Mesodermal cell (in vitro differentiated cells): Measurements from ENCODE around the gene TMEM11.

Experiments used
- H3K27ac ChIP-seq: 2 replicates; pipeline ENCODE4 v1.7.0; 2013; ENCODE audit warnings: mild to moderate bottlenecking, low read depth, low read length, moderate library complexity; ENCODE audit not compliant: severe bottlenecking
- H3K36me3 ChIP-seq: 2 replicates; pipeline ENCODE4 v1.7.1; 2013; ENCODE audit warnings: mild to moderate bottlenecking, low read length, moderate library complexity; ENCODE audit not compliant: control insufficient read depth, insufficient read depth
- H3K4me1 ChIP-seq: one replicate; pipeline ENCODE4 v1.7.1; 2013; ENCODE audit warnings: mild to moderate bottlenecking, low read length; ENCODE audit not compliant: insufficient read depth, control insufficient read depth, poor library complexity, severe bottlenecking
- H3K4me3 ChIP-seq: 2 replicates; pipeline ENCODE4 v1.7.0; 2013; ENCODE audit warnings: low read length, control low read depth, mild to moderate bottlenecking; ENCODE audit not compliant: insufficient read depth, poor library complexity, severe bottlenecking; ENCODE audit errors: extremely low read depth
- H3K9me3 ChIP-seq: 2 replicates; pipeline ENCODE4 v1.7.1; 2013; ENCODE audit warnings: mild to moderate bottlenecking, low read length, moderate library complexity; ENCODE audit not compliant: control insufficient read depth
- WGBS, 2 experiments: methylation state at CpG; one replicate each; pipeline ENCODE4 v1.1.5; 2013; ENCODE audit warnings: missing lambda C conversion rate in 2 of 2; ENCODE audit not compliant: insufficient coverage in 2 of 2; 5-methylcytosine and 5-hydroxymethylcytosine counted together

TMEM11 gene

GRCh38 chr17:21249920-21250703 is 36.2 kb upstream of the TMEM11 start:
- WGBS, 2 experiments = 76 to 78% methylated on average over 5 of the region's 7 CpGs
- Histone ChIP-seq H3K4me3 (no peak overlapping the region), H3K4me1 (peaks cover 10% of the 10 kb centered on the region), H3K9me3 (no peaks in the 10 kb centered on the region), H3K27ac (no peak overlapping the region), H3K36me3 (no peaks in the 10 kb centered on the region)

DNA sequence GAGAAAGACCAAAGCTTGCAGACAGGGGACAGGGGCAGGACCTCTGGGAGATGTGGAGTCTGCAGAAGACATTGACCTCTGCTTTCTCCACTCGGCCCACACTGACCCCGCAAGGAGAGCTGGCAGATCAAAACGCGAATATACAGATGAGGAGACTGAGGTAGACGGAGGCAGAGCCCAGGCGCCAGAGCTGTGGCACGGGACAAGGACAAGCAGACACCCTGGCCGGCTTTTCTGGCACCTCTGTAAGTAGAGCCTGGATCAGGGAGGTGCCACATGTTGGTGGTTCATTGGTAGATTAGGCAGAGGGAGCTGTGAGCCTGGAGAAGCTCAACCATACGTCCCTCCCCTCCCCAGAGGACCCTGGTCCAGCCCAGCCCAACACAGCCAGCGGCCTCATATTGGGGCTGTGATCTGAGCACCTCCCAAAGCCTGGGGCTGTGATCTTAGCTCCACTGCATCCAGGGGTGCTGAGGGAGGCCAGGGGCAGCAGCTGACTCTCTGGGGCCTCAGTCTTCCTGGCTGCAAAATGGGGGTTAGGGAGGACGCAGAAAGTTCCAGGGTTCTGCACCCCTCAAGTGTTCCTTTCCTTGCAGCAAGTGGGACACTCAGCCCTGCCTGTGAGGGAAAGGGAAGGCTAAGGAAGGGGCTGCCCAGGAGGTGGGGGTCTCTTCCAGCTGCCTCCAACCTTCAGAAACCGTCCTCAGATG is 35.3 kb upstream of the TMEM11 start:
- Histone ChIP-seq H3K9me3 (no peaks in the 10 kb centered on the region), H3K4me3 (no peak overlapping the region), H3K36me3 (no peaks in the 10 kb centered on the region), H3K27ac (no peak overlapping the region), H3K4me1 (peaks cover 10% of the 10 kb centered on the region)
- 92% methylated on average over 9 to 10 of the region's 12 CpGs for WGBS, 2 experiments

DNA sequence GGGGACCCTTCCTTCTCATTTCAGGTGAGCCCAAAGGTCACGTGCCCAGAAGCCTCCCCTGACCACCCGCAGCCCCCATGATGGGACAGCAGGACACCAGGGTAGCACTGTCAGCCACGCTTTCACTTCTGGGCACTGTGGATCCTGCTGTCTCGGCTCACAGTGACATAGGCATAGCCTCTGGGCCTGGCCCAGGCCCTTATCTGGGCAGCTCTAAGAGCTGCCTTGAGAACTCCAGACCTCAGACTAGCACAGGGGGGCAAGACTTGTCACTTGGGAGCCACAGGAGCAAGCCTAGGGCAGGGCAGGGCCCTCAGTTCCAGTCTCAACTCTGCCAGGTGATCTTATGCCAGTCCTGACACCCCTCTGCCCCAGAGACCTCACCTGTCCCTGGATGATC is 34.5 kb upstream of the TMEM11 start:
- Histone ChIP-seq H3K27ac (no peak overlapping the region), H3K4me1 (peaks cover 10% of the 10 kb centered on the region), H3K36me3 (no peaks in the 10 kb centered on the region), H3K4me3 (no peak overlapping the region), H3K9me3 (no peaks in the 10 kb centered on the region)
- 97 to 100% methylated on average over 4 of the region's 4 CpGs for WGBS, 2 experiments

DNA sequence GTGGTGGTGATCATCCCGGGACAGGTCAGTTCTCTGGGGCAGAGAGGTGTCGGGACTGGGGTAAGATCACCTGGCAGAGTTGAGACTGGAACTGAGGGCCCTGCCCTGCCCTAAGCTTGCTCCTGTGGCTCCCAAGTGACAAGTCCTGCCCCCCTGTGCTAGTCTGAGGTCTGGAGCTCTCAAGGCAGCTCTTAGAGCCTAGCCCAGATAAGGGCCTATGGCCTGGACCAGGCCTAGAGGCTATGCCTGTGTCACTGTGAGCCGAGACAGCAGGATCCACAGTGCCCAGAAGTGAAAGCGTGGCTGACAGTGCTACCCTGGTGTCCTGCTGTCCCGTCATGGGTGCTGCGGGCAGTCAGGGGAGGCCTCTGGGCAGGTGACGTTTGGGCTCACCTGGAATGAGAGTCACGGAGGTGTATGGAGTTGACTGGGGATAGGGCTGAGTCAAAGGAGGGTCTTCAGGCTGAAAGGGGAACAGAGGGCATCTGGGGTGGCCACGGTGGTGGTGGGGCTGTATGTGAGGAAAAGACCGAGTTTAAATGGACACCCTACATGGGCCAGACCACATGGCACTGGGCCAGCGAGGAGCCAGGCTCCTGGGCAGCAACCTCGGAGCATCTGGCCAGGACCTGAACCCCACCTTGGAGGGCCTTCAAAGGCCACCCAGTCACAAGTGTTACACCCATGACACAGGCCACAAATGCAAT is 33.7 kb upstream of the TMEM11 start:
- 90 to 93% methylated on average over 11 of the region's 12 CpGs for WGBS, 2 experiments
- Histone ChIP-seq H3K4me1 (peaks cover 10% of the 10 kb centered on the region), H3K36me3 (no peaks in the 10 kb centered on the region), H3K4me3 (no peak overlapping the region), H3K9me3 (no peaks in the 10 kb centered on the region), H3K27ac (no peak overlapping the region)

DNA sequence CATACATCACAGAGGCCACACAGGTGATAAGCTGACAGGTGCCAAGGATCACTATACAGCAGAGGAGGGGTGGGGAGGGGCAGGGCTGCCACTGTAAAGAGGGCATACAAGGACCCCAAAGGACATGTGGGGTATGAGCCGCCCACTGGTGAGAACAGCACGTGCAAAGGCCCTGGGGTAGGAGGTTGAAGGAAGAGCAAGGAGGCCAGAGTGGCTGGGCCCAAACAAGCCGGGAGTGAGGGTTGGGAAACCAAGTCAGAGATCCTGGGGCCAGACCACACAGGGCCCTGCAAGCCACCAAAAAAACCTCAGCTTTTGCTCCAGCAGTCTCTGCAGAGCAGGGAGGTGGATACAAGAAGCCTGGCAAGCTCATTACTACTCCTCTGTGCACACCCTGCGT is 32.7 kb upstream of the TMEM11 start:
- 93 to 100% methylated on average over 4 of the region's 4 CpGs for WGBS, 2 experiments

GRCh38 chr17:21245639-21246084 is 31.7 kb upstream of the TMEM11 start:
- peaks cover 4% of the 10 kb centered on the region for H3K4me1 ChIP-seq
- H3K9me3 ChIP-seq = no peaks in the 10 kb centered on the region
- H3K4me3 ChIP-seq = no peak overlapping the region
- no peaks in the 10 kb centered on the region for H3K36me3 ChIP-seq
- 80 to 81% methylated on average over 8 to 9 of the region's 9 CpGs for WGBS, 2 experiments
- no peak overlapping the region for H3K27ac ChIP-seq

More for the DNA sequence above, 32.7 kb upstream of the TMEM11 start:
- Histone ChIP-seq H3K4me1 (peaks cover 7% of the 10 kb centered on the region), H3K9me3 (no peaks in the 10 kb centered on the region), H3K27ac (no peak overlapping the region), H3K36me3 (no peaks in the 10 kb centered on the region), H3K4me3 (no peak overlapping the region)

GRCh38 chr17:21243516-21244303 is 29.7 kb upstream of the TMEM11 start:
- Histone ChIP-seq H3K4me3 (no peak overlapping the region), H3K4me1 (peaks cover 14% of the 10 kb centered on the region), H3K9me3 (no peaks in the 10 kb centered on the region), H3K36me3 (no peaks in the 10 kb centered on the region), H3K27ac (no peak overlapping the region)
- 93 to 95% methylated on average over 18 to 19 of the region's 23 CpGs for WGBS, 2 experiments

DNA sequence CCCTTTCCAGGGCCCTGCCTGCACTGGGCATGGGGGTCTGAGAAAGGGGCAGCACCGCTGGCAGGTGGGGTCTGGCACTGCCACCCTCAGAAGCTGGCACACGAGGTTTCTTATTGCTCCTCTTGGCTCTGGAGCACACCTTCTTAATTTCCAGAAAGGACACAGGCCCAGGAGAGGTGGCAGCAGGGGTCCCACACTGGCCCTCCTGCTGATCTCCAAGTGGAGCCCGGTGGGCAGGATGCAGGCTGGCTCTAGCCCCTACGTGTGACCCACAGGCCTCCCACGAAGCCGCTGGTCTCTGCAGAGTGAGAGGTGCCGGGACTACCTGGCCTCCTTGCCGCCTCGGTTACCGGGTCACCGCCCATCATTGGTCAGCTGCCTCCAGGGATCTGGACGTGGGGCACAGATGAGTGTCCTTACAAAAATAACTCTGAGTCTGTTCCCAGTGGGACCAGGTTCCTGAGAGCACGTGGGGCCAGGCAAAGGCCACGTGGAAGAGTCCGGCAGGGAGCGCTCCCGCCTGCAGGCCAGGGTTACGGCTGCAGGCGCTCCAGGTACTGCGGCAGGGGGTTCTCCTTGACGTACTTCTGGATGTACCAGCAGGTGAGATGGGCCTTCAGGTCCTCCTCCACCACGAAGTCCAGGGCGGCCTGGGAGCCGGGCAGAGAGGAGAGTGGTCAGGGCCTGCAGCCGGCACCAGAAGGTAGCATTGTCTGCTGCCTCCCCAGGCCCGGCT is 29.0 kb upstream of the TMEM11 start:
- H3K4me1 ChIP-seq = peaks cover 14% of the 10 kb centered on the region
- 89 to 90% methylated on average over 24 to 26 of the region's 26 CpGs for WGBS, 2 experiments
- H3K36me3 ChIP-seq = no peaks in the 10 kb centered on the region
- H3K27ac ChIP-seq = no peak overlapping the region
- no peak overlapping the region for H3K4me3 ChIP-seq
- H3K9me3 ChIP-seq = no peaks in the 10 kb centered on the region

DNA sequence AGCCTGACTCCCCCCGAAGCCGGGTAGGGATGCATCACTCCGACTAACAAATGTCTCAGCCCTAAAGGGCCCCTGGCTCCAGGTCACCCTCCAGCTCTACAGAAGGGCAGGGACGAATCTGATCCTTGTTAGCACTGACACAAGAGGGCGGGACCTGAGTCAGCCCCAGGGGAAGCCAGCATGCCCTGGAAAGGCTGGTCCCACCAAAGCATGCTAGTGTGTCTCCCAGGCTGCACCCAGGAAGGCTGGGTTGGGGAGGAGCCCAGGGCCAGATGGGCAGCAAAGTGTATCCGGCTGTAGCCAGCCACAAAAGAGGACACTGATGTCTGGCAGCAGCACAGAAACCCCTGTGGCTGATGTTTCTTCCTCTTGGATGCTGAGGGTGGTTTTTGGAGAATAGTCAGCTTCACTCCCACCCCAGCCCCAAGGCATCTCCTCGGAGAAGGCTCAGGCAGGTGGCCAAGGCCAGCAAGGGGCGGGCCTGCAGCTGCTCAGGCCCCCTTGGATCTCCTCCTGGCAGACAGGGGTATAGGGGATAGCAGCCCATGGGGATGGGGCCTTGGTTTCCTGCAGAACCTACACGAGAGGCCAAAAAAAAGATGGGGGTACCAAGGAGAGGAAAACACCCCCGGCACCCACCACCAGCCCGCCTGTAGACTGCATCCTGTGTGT is 28.2 kb upstream of the TMEM11 start:
- 87 to 89% methylated on average over 7 to 8 of the region's 11 CpGs for whole genome bisulfite sequencing, 2 experiments
- no peak overlapping the region for H3K27ac ChIP-seq
- H3K4me1 ChIP-seq = peaks cover 14% of the 10 kb centered on the region
- H3K9me3 ChIP-seq = no peaks in the 10 kb centered on the region
- no peak overlapping the region for H3K4me3 ChIP-seq
- H3K36me3 ChIP-seq = no peaks in the 10 kb centered on the region
